H9 (cell line): ENCODE results near the gene KCNIP4. TPM values are rescaled to one million over a fixed set of nuclear protein-coding genes. Genes with fewer than 3 reads are reported as not detected.

Source experiments
- DNase-seq: peaks from one replicate; pipeline ENCODE4 v3.0.0-alpha.2; 2017
- H2AFZ ChIP-seq: one replicate; pipeline ENCODE4 v1.6.1; 2013; ENCODE audit warnings: mild to moderate bottlenecking, low read length, control low read depth, moderate library complexity
- H2AK5ac ChIP-seq: 2 replicates; pipeline ENCODE4 v1.6.1; 2013; ENCODE audit warnings: low read length, control low read depth, mixed read lengths; ENCODE audit not compliant: insufficient read length
- H2BK120ac ChIP-seq: one replicate; pipeline ENCODE4 v1.6.1; 2013; ENCODE audit warnings: low read depth, mild to moderate bottlenecking, low read length, control low read depth, inconsistent platforms; ENCODE audit not compliant: poor library complexity, severe bottlenecking
- H2BK12ac ChIP-seq: 2 replicates; pipeline ENCODE4 v1.6.1; 2013; ENCODE audit warnings: low read length, control low read depth, mixed read lengths, low read depth; ENCODE audit not compliant: insufficient read length
- H2BK15ac ChIP-seq: 2 replicates; pipeline ENCODE4 v1.6.1; 2013; ENCODE audit warnings: low read depth, low read length, control low read depth
- H2BK20ac ChIP-seq: one replicate; pipeline ENCODE4 v1.6.1; 2013; ENCODE audit warnings: low read depth, mild to moderate bottlenecking, low read length, control low read depth, inconsistent platforms; ENCODE audit not compliant: poor library complexity, severe bottlenecking
- H2BK5ac ChIP-seq: 2 replicates; pipeline ENCODE4 v1.6.1; 2013; ENCODE audit warnings: low read length, control low read depth, mixed read lengths; ENCODE audit not compliant: insufficient read length
- H3K14ac ChIP-seq: 2 replicates; pipeline ENCODE4 v1.6.1; 2013; ENCODE audit warnings: low read length, control low read depth; ENCODE audit not compliant: insufficient read depth
- H3K18ac ChIP-seq: 2 replicates; pipeline ENCODE4 v1.6.1; 2013; ENCODE audit warnings: low read depth, mild to moderate bottlenecking, mixed read lengths, low read length, control low read depth; ENCODE audit not compliant: insufficient read length
- H3K23ac ChIP-seq: 2 replicates; pipeline ENCODE4 v1.6.1; 2013; ENCODE audit warnings: low read length, control low read depth, mixed read lengths, low read depth; ENCODE audit not compliant: insufficient read length
- H3K23me2 ChIP-seq: 2 replicates; pipeline ENCODE4 v1.6.1; 2013; ENCODE audit warnings: low read depth, mild to moderate bottlenecking, mixed read lengths, low read length, control low read depth; ENCODE audit not compliant: insufficient read length, poor library complexity, severe bottlenecking
- H3K27ac ChIP-seq: 2 replicates; pipeline ENCODE4 v1.5.1; 2013; ENCODE audit warnings: low read length, control low read depth, mixed read lengths, low read depth; ENCODE audit not compliant: insufficient read length
- H3K27me3 ChIP-seq: 2 replicates; pipeline ENCODE4 v1.6.1; 2013; ENCODE audit warnings: low read length, control low read depth, inconsistent platforms; ENCODE audit not compliant: insufficient read depth
- H3K4ac ChIP-seq: 2 replicates; pipeline ENCODE4 v1.6.1; 2013; ENCODE audit warnings: low read depth, mild to moderate bottlenecking, control low read depth, inconsistent platforms, low read length, moderate library complexity
- H3K4me1 ChIP-seq: 2 replicates; pipeline ENCODE4 v1.6.1; 2013; ENCODE audit warnings: low read length, control low read depth, inconsistent platforms; ENCODE audit not compliant: insufficient read depth
- H3K4me2 ChIP-seq: 2 replicates; pipeline ENCODE4 v1.6.1; 2013; ENCODE audit warnings: low read length, control low read depth, mixed read lengths; ENCODE audit not compliant: insufficient read length, insufficient read depth
- H3K56ac ChIP-seq: 2 replicates; pipeline ENCODE4 v1.6.1; 2013; ENCODE audit warnings: low read depth, mild to moderate bottlenecking, mixed read lengths, low read length, control low read depth; ENCODE audit not compliant: insufficient read length
- H3K79me1 ChIP-seq: 2 replicates; pipeline ENCODE4 v1.6.1; 2013; ENCODE audit warnings: low read depth, mild to moderate bottlenecking, moderate library complexity, low read length, control low read depth, inconsistent platforms; ENCODE audit not compliant: insufficient read depth, poor library complexity, severe bottlenecking
- H3K79me2 ChIP-seq: 2 replicates; pipeline ENCODE4 v1.6.1; 2013; ENCODE audit warnings: low read length, control low read depth, inconsistent platforms; ENCODE audit not compliant: insufficient read depth
- H3K9ac ChIP-seq: 2 replicates; pipeline ENCODE4 v1.6.1; 2013; ENCODE audit warnings: low read length, control low read depth, mixed read lengths; ENCODE audit not compliant: insufficient read length; ENCODE audit errors: extremely low read depth
- H3K9me3 ChIP-seq: one replicate; pipeline ENCODE4 v1.6.1; 2013; ENCODE audit warnings: low read depth, low read length, inconsistent platforms; ENCODE audit not compliant: control insufficient read depth
- H3T11ph ChIP-seq: one replicate; pipeline ENCODE4 v1.6.1; 2013; ENCODE audit warnings: mild to moderate bottlenecking, low read length, control low read depth, inconsistent platforms
- H4K20me1 ChIP-seq: one replicate; pipeline ENCODE4 v1.6.1; 2013; ENCODE audit not compliant: control insufficient read depth, insufficient read length, insufficient read depth
- H4K5ac ChIP-seq: 2 replicates; pipeline ENCODE4 v1.6.1; 2013; ENCODE audit warnings: low read depth, mild to moderate bottlenecking, mixed read lengths, low read length, control low read depth; ENCODE audit not compliant: insufficient read length
- H4K8ac ChIP-seq: replicated peaks from 2 replicates; pipeline ENCODE4 v1.6.1; 2013; ENCODE audit warnings: low read length, control low read depth, mixed read lengths, low read depth; ENCODE audit not compliant: insufficient read length
- H4K91ac ChIP-seq: 2 replicates; pipeline ENCODE4 v1.6.1; 2013; ENCODE audit warnings: low read depth, mild to moderate bottlenecking, moderate library complexity, mixed read lengths, low read length, control low read depth; ENCODE audit not compliant: insufficient read length
- H3K27ac Mint-ChIP-seq, 3 experiments: 2 replicates in 2 of 3; 3 replicates in 1 of 3; pipeline ENCODE4 v1.8.0; 2020 to 2021; ENCODE audit warnings: mixed read lengths in 3 of 3, mild to moderate bottlenecking in 1 of 3, moderate library complexity in 1 of 3
- H3K27me3 Mint-ChIP-seq: 2 replicates; pipeline ENCODE4 v1.8.0; 2021; ENCODE audit warnings: low read depth, mild to moderate bottlenecking, moderate library complexity, mixed read lengths
- H3K36me3 Mint-ChIP-seq, 3 experiments: 2 replicates in 2 of 3; 3 replicates in 1 of 3; pipeline ENCODE4 v1.8.0; 2020 to 2021; ENCODE audit warnings: low read depth in 3 of 3, mixed read lengths in 3 of 3; ENCODE audit not compliant: insufficient read depth in 1 of 3
- H3K4me1 Mint-ChIP-seq, 2 experiments: 2 replicates each; pipeline ENCODE4 v1.8.0; 2020; ENCODE audit warnings: mixed read lengths in 2 of 2
- H3K4me3 Mint-ChIP-seq, 2 experiments: 2 replicates in 1 of 2; 3 replicates in 1 of 2; pipeline ENCODE4 v1.8.0; 2020 to 2021; ENCODE audit warnings: mild to moderate bottlenecking in 2 of 2, mixed read lengths in 2 of 2, moderate library complexity in 1 of 2
- H3K9me3 Mint-ChIP-seq, 2 experiments: 2 replicates in 1 of 2; 3 replicates in 1 of 2; pipeline ENCODE4 v1.8.0; 2020; ENCODE audit warnings: mild to moderate bottlenecking in 2 of 2, mixed read lengths in 2 of 2, moderate library complexity in 1 of 2
- CTCF ChIP-seq: fragments of 200-600 bp; sonication (generic); conservative IDR thresholded peaks from 3 replicates; pipeline ENCODE4 v1.8.0; 2021; ENCODE audit warnings: antibody characterized with exemption, mild to moderate bottlenecking
- WGBS: extraction: QIAGEN DNeasy Blood & Tissue Kit; methylation state at CpG from one replicate; pipeline ENCODE4 v1.1.7; 2013; ENCODE audit warnings: missing lambda C conversion rate, low lambda C conversion rate, mixed read lengths; ENCODE audit not compliant: insufficient read length; ENCODE audit errors: extremely low coverage; 5-methylcytosine and 5-hydroxymethylcytosine counted together
- total RNA-seq: library from RNA; stranded (reverse); gene quantifications from 2 replicates; pipeline ENCODE4 v1.2.1, GENCODE V29; 2021

KCNIP4 gene
- total RNA-seq, 1 experiment from 2014 or later = not detected

GRCh38 chr4:21856301-21856700 is 92.3 kb downstream of the KCNIP4 start:
- no peak overlapping the region; the same call in 1 of the 2 replicates for H3K14ac ChIP-seq
- H3K79me1 ChIP-seq = no peaks in the 10 kb centered on the region
- H3K27ac ChIP-seq = no peak overlapping the region
- no peaks in the 10 kb centered on the region for H3K79me2 ChIP-seq
- H2BK15ac ChIP-seq = no peak overlapping the region
- no peaks in the 10 kb centered on the region for H4K20me1 ChIP-seq
- H3K4ac ChIP-seq = no peak overlapping the region; the same call in 1 of the 2 replicates
- H2BK12ac ChIP-seq = no peak overlapping the region
- no peaks in the 10 kb centered on the region for H3K4me1 ChIP-seq
- H3K9me3 ChIP-seq = no peaks in the 10 kb centered on the region
- TF ChIP-seq CTCF = no peak
- H2BK20ac ChIP-seq = no peak overlapping the region
- no peak overlapping the region for H4K8ac ChIP-seq
- peaks cover 3 to 12% (median 5%) of the 10 kb centered on the region in 3 experiments; a peak in 6 of 7 replicates for H3K36me3 Mint-ChIP-seq
- H3K4me1 Mint-ChIP-seq = no peaks in the 10 kb centered on the region
- no peak overlapping the region for H2BK5ac ChIP-seq
- H2AFZ ChIP-seq = no peak overlapping the region
- no peak overlapping the region for H2BK120ac ChIP-seq
- no peak for DNase-seq
- no CpG with 5 or more reads among the region's 6 CpGs for WGBS
- H3K9me3 Mint-ChIP-seq = peaks cover 10 to 14% of the 10 kb centered on the region in 2 experiments
- no peaks in the 10 kb centered on the region for H3K27me3 ChIP-seq
- H2AK5ac ChIP-seq = no peak overlapping the region
- no peak overlapping the region for H3K4me2 ChIP-seq
- H3K56ac ChIP-seq = no peak overlapping the region
- no peak overlapping the region for H3K18ac ChIP-seq
- H3K23ac ChIP-seq = no peak overlapping the region
- H3K4me3 Mint-ChIP-seq = no peak overlapping the region
- H4K5ac ChIP-seq = no peak overlapping the region
- no peak overlapping the region for H4K91ac ChIP-seq
- H3K27me3 Mint-ChIP-seq = no peaks in the 10 kb centered on the region
- no peaks in the 10 kb centered on the region for H3K23me2 ChIP-seq
- H3T11ph ChIP-seq = no peak overlapping the region
- no peak overlapping the region for H3K27ac Mint-ChIP-seq
- no peak overlapping the region for H3K9ac ChIP-seq
